LNCAP (cell line): ENCODE measurements around the gene PAX5.

ENCODE experiments used
- CTCF ChIP-seq: fragments of 450-650 bp; IDR thresholded peaks from 2 replicates; pipeline ENCODE4 v1.5.1; 2017; ENCODE audit warnings: mild to moderate bottlenecking

PAX5 gene

GRCh38 chr9:36950389-36950788 lies 83.7 kb downstream of the PAX5 start:
- TF ChIP-seq CTCF, result no peak

GRCh38 chr9:36949466-36949865 lies 84.6 kb downstream of the PAX5 start:
- TF ChIP-seq CTCF, result no peak

DNA sequence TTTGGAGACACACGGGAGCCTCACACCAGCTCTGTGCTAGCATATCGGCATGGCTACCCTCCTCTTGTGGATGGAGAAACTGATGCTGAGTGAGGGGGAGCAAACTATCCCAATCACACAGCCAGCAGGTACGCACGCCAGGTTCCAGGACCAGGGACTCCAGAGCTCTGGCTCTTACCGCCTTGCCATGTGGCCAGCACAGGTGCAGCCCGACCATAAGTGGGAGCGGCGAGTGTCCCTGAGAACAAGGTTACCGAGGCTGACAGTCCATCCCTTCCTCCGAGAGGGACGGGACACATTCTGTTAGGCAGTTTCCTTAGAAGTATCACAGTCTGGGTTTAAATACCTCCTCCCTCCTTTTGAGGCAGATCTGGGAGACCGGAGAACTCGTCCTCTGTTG lies 86.0 kb downstream of the PAX5 start:
- no peak for TF ChIP-seq CTCF

GRCh38 chr9:36946653-36947052 lies 87.4 kb downstream of the PAX5 start:
- TF ChIP-seq CTCF, result no peak

DNA sequence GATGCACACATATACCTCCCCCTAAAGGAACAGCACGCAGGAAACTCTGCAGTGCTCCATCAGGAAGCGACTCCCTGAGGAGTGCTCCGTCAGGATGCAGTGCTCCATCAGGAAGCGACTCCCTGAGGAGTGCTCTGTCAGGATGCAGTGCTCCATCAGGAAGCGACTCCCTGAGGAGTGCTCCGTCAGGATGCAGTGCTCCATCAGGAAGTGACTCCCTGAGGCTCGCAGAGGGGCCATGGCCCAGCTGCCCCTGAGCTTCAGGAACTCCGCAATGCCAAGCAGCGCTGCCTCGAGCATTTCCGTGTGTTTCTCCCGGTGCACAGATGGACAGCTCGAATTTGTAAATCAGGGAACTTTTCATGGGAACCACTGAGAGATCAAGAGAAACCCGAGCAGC lies 88.1 kb downstream of the PAX5 start:
- no peak for TF ChIP-seq CTCF

DNA sequence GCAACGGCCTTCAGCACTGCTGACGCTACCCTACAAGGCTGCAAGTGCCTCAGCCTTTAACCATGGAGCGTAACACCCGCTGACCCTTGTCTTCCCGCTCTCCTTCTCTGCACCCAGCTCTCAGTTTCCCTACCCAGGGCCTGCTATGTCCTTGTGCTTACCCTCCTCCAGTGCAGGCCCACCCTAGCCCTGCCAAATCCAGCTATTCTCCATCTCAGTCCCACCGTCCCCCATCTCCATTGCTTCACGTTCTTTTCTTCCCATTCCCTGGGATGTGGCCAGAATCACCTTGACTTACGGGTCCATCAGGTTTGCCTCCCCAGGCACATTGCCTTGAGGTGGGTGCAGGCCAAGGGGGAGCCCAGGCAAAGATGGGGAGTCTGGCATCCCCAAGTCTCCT lies 91.2 kb downstream of the PAX5 start:
- no peak for TF ChIP-seq CTCF

- no peak for TF ChIP-seq CTCF
Observed at GRCh38 chr9:36941441-36941840, 92.6 kb downstream of the PAX5 start.

DNA sequence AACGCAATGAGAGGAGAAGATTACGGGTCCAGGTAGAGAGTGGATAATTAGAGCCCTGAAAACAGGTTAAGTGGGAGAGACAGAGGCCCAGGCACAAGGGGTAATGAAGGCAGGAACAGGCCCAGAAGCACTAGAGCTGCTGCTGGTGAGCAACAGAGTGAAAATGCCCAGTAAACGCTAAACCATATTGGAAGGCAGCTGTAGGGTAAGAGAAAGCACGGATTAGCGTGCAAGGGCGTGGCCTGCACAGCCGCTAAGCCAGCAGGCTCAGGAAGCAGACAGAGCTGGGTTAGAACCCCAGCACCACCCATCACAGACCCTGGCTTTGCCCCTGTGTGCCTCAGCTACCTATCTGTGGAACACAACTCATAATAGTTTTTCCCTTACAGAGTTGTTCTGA lies 93.2 kb downstream of the PAX5 start:
- no peak for TF ChIP-seq CTCF
